GM12878 (cell line): ENCODE measurements around the gene OR10G3. TPM values are rescaled to one million over a fixed set of nuclear protein-coding genes. Genes with fewer than 3 reads are reported as not detected.
"Not testable (repeated sequence)": the region's sequence is repeated elsewhere in the genome, so short reads cannot be mapped to it uniquely, and the experiment has no call there.

ENCODE experiments used
- ATAC-seq: fragments of 200-7000 bp; cut with Tn5 transposase; 3 replicates; pipeline ENCODE4 v1.9.1; 2020; ENCODE audit warnings: mild to moderate bottlenecking, moderate library complexity
- BruUV-seq: library from RNA; stranded (reverse); fragments of 400-500 nt; replicated peaks from 2 replicates; lab custom pipeline; 2021; lab: Mats Ljungman, UMichigan
- CTCF ChIA-PET: fragments of 300-600 bp; sonication (Branson Sonifier 250); formaldehyde crosslinking; extraction: SDS; loops from one replicate; lab custom pipeline; 2021; ENCODE audit warnings: inconsistent platforms; lab: Yijun Ruan, JAX
- POLR2A ChIA-PET: fragments of 350-600 bp; formaldehyde crosslinking; extraction: SDS; loops from one replicate; lab custom pipeline; 2021; ENCODE audit warnings: inconsistent platforms; lab: Charles Lee
- RAD21 ChIA-PET: fragments of 300-600 bp; sonication (Branson Sonifier 250); formaldehyde crosslinking; loops from one replicate; lab custom pipeline; 2023; ENCODE audit warnings: antibody characterized with exemption; ENCODE audit not compliant: unreplicated experiment; lab: Charles Lee
- SMC1A ChIA-PET: fragments of 300-600 bp; sonication (Branson Sonifier 250); formaldehyde crosslinking; loops from one replicate; lab custom pipeline; 2023; ENCODE audit not compliant: unreplicated experiment, uncharacterized antibody; lab: Charles Lee
- DNase-seq: peaks from one replicate; pipeline ENCODE4 v3.0.0-alpha.2; 2011; ENCODE audit warnings: low read depth, low spot score
- FAIRE-seq: peaks from 3 replicates; lab custom pipeline; 2011; peaks lifted over from hg19 to GRCh38; lab: Jason Lieb, UNC
- H2AFZ ChIP-seq: 2 replicates; pipeline ENCODE4 v1.6.0; 2011; ENCODE audit warnings: low read depth, low read length, control low read depth; ENCODE audit not compliant: control insufficient read depth
- H3K27ac ChIP-seq: 2 replicates; pipeline ENCODE4 v1.5.1; 2011; ENCODE audit warnings: control low read depth; ENCODE audit not compliant: control insufficient read depth, insufficient read depth
- H3K27me3 ChIP-seq, 2 experiments: replicated peaks in 1 of 2; 2 replicates each; pipeline versions ENCODE4 v1.6.0 to v1.6.1; 2011; ENCODE audit warnings: low read length in 1 of 2; ENCODE audit not compliant: control insufficient read depth in 2 of 2, insufficient read depth in 2 of 2
- H3K36me3 ChIP-seq, 2 experiments: 2 replicates each; pipeline ENCODE4 v1.5.1; 2011; ENCODE audit warnings: low read length in 1 of 2; ENCODE audit not compliant: control insufficient read depth in 2 of 2, insufficient read depth in 2 of 2
- H3K4me1 ChIP-seq: 2 replicates; pipeline ENCODE4 v1.6.1; 2011; ENCODE audit warnings: mild to moderate bottlenecking, low read length, moderate library complexity, mixed read lengths; ENCODE audit not compliant: control insufficient read depth, insufficient read depth
- H3K4me2 ChIP-seq: 2 replicates; pipeline ENCODE4 v1.6.0; 2011; ENCODE audit warnings: control low read depth; ENCODE audit not compliant: control insufficient read depth, insufficient read depth
- H3K4me3 ChIP-seq: fragments of 200-600 bp; sonication (generic); 2 replicates; pipeline ENCODE4 v1.5.1; 2016
- H3K79me2 ChIP-seq: 2 replicates; pipeline ENCODE4 v1.6.0; 2011; ENCODE audit warnings: low read length; ENCODE audit not compliant: control insufficient read depth, insufficient read depth
- H3K9ac ChIP-seq: 2 replicates; pipeline ENCODE4 v1.8.0; 2011; ENCODE audit warnings: low read length, control low read depth, mixed read lengths; ENCODE audit not compliant: control insufficient read depth, insufficient read depth
- H3K9me3 ChIP-seq: replicated peaks from 3 replicates; pipeline ENCODE4 v1.5.1; 2011; ENCODE audit warnings: mild to moderate bottlenecking, low read length; ENCODE audit not compliant: control insufficient read depth, insufficient read depth
- H4K20me1 ChIP-seq: 2 replicates; pipeline ENCODE4 v1.6.0; 2011; ENCODE audit not compliant: control insufficient read depth, insufficient read depth
- DPF2 ChIP-seq: fragments of 450-650 bp; IDR thresholded peaks from 2 replicates; pipeline ENCODE4 v1.6.1; 2017; ENCODE audit warnings: mild to moderate bottlenecking
- HCFC1 ChIP-seq: fragments of 150-350 bp; IDR thresholded peaks from 2 replicates; pipeline ENCODE4 v1.6.1; 2014; ENCODE audit warnings: low read length
- IRF4 ChIP-seq: IDR thresholded peaks from 2 replicates; pipeline ENCODE4 v1.6.1; 2011; ENCODE audit warnings: low read depth, low read length
- POU2F2 ChIP-seq: IDR thresholded peaks from 3 replicates; pipeline ENCODE4 v1.6.1; 2011; ENCODE audit warnings: low read depth, mild to moderate bottlenecking, low read length, borderline replicate concordance
- ZBTB40 ChIP-seq: fragments of 450-650 bp; IDR thresholded peaks from 2 replicates; pipeline ENCODE4 v1.6.1; 2016; ENCODE audit warnings: mild to moderate bottlenecking, moderate library complexity, borderline replicate concordance
- WGBS: methylation state at CpG from one replicate; pipeline ENCODE4 v1.1.6; 2016; ENCODE audit warnings: low lambda C conversion rate; ENCODE audit not compliant: insufficient replicate concordance, insufficient coverage; ENCODE audit errors: missing lambda C conversion rate; 5-methylcytosine and 5-hydroxymethylcytosine counted together
- in situ Hi-C: fragments of 300-500 bp; cut with MboI; formaldehyde crosslinking; loops from 9 replicates; pipeline ENCODE4 v1.14.3; 2018; ENCODE audit warnings: mixed read lengths
- intact Hi-C: fragments of 100-400 bp; cut with micrococcal nuclease; formaldehyde crosslinking; loops from one replicate; pipeline ENCODE4 v1.14.2; 2022; ENCODE audit not compliant: unreplicated experiment
- polyA plus RNA-seq, 11 experiments: library from polyadenylated mRNA; depleted of rRNA in 4 of 11; unstranded in 6 of 11; stranded (reverse) in 5 of 11; fragments of >200 nt; fragmentation: Nextera tagmentation in 4 of 11; fragmentation: Illumina TruSeq in 1 of 11; extraction: Ambion mirVana in 4 of 11; extraction: Trizol in 1 of 11; gene quantifications; 1 replicate in 1 of 11; 2 replicates in 10 of 11; pipeline versions ENCODE4 v1.2.1 to v1.2.3, GENCODE V29; 2011 to 2016; ENCODE audit warnings: inconsistent platforms in 2 of 11, missing spikeins in 2 of 11, low read depth in 1 of 11
- total RNA-seq, 4 experiments: library from RNA; depleted of rRNA in 3 of 4; stranded (reverse); fragments of >200 nt in 3 of 4; fragmentation: Illumina TruSeq in 1 of 4; extraction: Trizol in 1 of 4; gene quantifications; 2 replicates each; pipeline versions ENCODE4 v1.2.1 to v1.2.3, GENCODE V29; 2013 to 2021

OR10G3 gene
- total and polyA plus RNA-seq, 10 of the 15 experiments (the other 5 are each of a cell fraction or from before 2014, with no cell fraction given), result not detected

GRCh38 chr14:21602181-21602580, 22.3 kb upstream of the OR10G3 start:
- H2AFZ ChIP-seq, RAD21 ChIA-PET, DNase-seq, intact Hi-C loops, POLR2A ChIA-PET, in situ Hi-C loops, H3K27ac ChIP-seq, H3K79me2 ChIP-seq, H3K4me1 ChIP-seq, H3K4me3 ChIP-seq, H3K4me2 ChIP-seq, H3K9me3 ChIP-seq, H4K20me1 ChIP-seq, BruUV-seq, ATAC-seq, FAIRE-seq, SMC1A ChIA-PET, H3K36me3 ChIP-seq, H3K27me3 ChIP-seq, H3K9ac ChIP-seq, CTCF ChIA-PET: not testable (repeated sequence)
- 45% methylated on average over 8 of the region's 8 CpGs for WGBS

- no peaks in the 10 kb centered on the region for H4K20me1 ChIP-seq
- in situ Hi-C loops, result no loop called here
- H3K27me3 ChIP-seq, result no peaks in the 10 kb centered on the region
- DNase-seq, result no peak
- ChIA-PET POLR2A (no interaction called here), SMC1A (no interaction called here), CTCF (no interaction called here)
- no peaks in the 10 kb centered on the region for H3K36me3 ChIP-seq
- no peak overlapping the region for H3K4me2 ChIP-seq
- no peak overlapping the region for H3K27ac ChIP-seq
- BruUV-seq, result no TSS peak
- H3K4me3 ChIP-seq, result no peak overlapping the region
- no peak for TF ChIP-seq POU2F2
- no peak for TF ChIP-seq HCFC1
- no peak for TF ChIP-seq DPF2
- TF ChIP-seq ZBTB40, result no peak
- TF ChIP-seq IRF4, result no peak
- TF ChIP-seq, all 136 proteins: peak for 0
- 48% methylated on average over 4 of the region's 4 CpGs for WGBS
- no peak overlapping the region for H2AFZ ChIP-seq
- intact Hi-C loops, result no loop called here
- ATAC-seq (no peak), FAIRE-seq (no peak)
- H3K9me3 ChIP-seq, result no peaks in the 10 kb centered on the region; the same call in 2 of the 3 replicates
- RAD21 ChIA-PET, result no interaction called here
- H3K9ac ChIP-seq, result no peak overlapping the region
- H3K79me2 ChIP-seq, result no peaks in the 10 kb centered on the region
- H3K4me1 ChIP-seq, result no peaks in the 10 kb centered on the region
Measured at GRCh38 chr14:21589317-21589716, 9.4 kb upstream of the OR10G3 start.
